Fibroblast of lung (primary cell): ENCODE results near the gene C6orf141. TPM values are rescaled to one million over a fixed set of nuclear protein-coding genes. Genes with fewer than 3 reads are reported as not detected.

Experiments used
- DNase-seq, 2 donors: peaks; one replicate each; pipeline versions ENCODE4 v3.0.0 to v3.0.0-alpha.2; 2010; ENCODE audit warnings: low read depth in 2 of 2
- H2AFZ ChIP-seq: 2 replicates; pipeline ENCODE4 v1.5.1; 2012; ENCODE audit warnings: low read length, control low read depth, inconsistent platforms
- H3K27ac ChIP-seq: 2 replicates; pipeline ENCODE4 v1.5.1; 2011; ENCODE audit warnings: low read length, control low read depth; ENCODE audit not compliant: insufficient read depth
- H3K27me3 ChIP-seq: 2 replicates; pipeline ENCODE4 v1.5.1; 2011; ENCODE audit warnings: mild to moderate bottlenecking, low read length; ENCODE audit not compliant: control insufficient read depth, insufficient read depth
- H3K36me3 ChIP-seq: 2 replicates; pipeline ENCODE4 v1.5.1; 2011; ENCODE audit warnings: low read length; ENCODE audit not compliant: control insufficient read depth, insufficient read depth
- H3K4me1 ChIP-seq: 2 replicates; pipeline ENCODE4 v1.5.1; 2011; ENCODE audit warnings: low read length; ENCODE audit not compliant: control insufficient read depth, insufficient read depth; ENCODE audit errors: extremely low read depth
- H3K4me2 ChIP-seq: 2 replicates; pipeline ENCODE4 v1.5.1; 2011; ENCODE audit warnings: low read length, control low read depth; ENCODE audit not compliant: insufficient read depth; ENCODE audit errors: extremely low read depth
- H3K4me3 ChIP-seq, 4 experiments: fragments of 200-600 bp in 1 of 4; sonication (generic) in 1 of 4; replicated peaks in 1 of 4; 2 replicates each; pipeline ENCODE4 v1.5.1; 2011 to 2016; ENCODE audit warnings: low read length in 4 of 4, low read depth in 3 of 4, mild to moderate bottlenecking in 3 of 4, control low read depth in 2 of 4, inconsistent platforms in 1 of 4, mixed read lengths in 1 of 4; ENCODE audit not compliant: insufficient read depth in 1 of 4; ENCODE audit errors: control extremely low read depth in 1 of 4
- H3K79me2 ChIP-seq: 2 replicates; pipeline ENCODE4 v1.5.1; 2012; ENCODE audit warnings: mild to moderate bottlenecking, low read length, inconsistent platforms; ENCODE audit not compliant: control insufficient read depth, insufficient read depth
- H3K9ac ChIP-seq: 2 replicates; pipeline ENCODE4 v1.5.1; 2011; ENCODE audit warnings: mild to moderate bottlenecking, low read length, control low read depth; ENCODE audit not compliant: insufficient read depth
- H3K9me3 ChIP-seq: 2 replicates; pipeline ENCODE4 v1.5.1; 2012; ENCODE audit warnings: low read depth, low read length; ENCODE audit not compliant: control insufficient read depth, insufficient read depth
- H4K20me1 ChIP-seq: 2 replicates; pipeline ENCODE4 v1.5.1; 2011; ENCODE audit warnings: low read length; ENCODE audit not compliant: control insufficient read depth, insufficient read depth; ENCODE audit errors: extremely low read depth
- CTCF ChIP-seq, 2 donors: IDR thresholded peaks in 1 of 2; conservative IDR thresholded peaks in 1 of 2; 1 replicate in 1 of 2; 2 replicates in 1 of 2; pipeline ENCODE4 v1.5.1; 2011 to 2012; ENCODE audit warnings: low read length in 2 of 2, control low read depth in 1 of 2, inconsistent platforms in 1 of 2, low read depth in 1 of 2, mild to moderate bottlenecking in 1 of 2
- EZH2 ChIP-seq: IDR thresholded peaks from 2 replicates; pipeline ENCODE4 v1.5.1; 2012; ENCODE audit warnings: low read length, control low read depth, mild to moderate bottlenecking; ENCODE audit errors: missing control alignments
- polyA plus RNA-seq, 2 donors: library from polyadenylated mRNA; depleted of rRNA in 1 of 2; stranded (reverse) in 1 of 2; unstranded in 1 of 2; fragments of >200 nt; gene quantifications; 2 replicates each; pipeline ENCODE4 v1.2.1, GENCODE V29; 2011 to 2012; ENCODE audit warnings: missing spikeins in 1 of 2
- total RNA-seq: library from RNA; depleted of rRNA; stranded (reverse); fragments of >200 nt; gene quantifications from 2 replicates; pipeline ENCODE4 v1.2.1, GENCODE V29; 2014

Gene C6orf141
- total and polyA plus RNA-seq, 2 donors (not counting 1 experiment from before 2014, with no cell fraction given) = 0.06 to 0.33 TPM

GRCh38 chr6:49565855-49566254, 15.4 kb downstream of the C6orf141 start:
- Histone ChIP-seq H3K4me2 (no peak overlapping the region), H3K4me1 (no peaks in the 10 kb centered on the region), H3K79me2 (no peaks in the 10 kb centered on the region), H3K9ac (no peak overlapping the region), H3K4me3 (no peak overlapping the region), H2AFZ (no peak overlapping the region), H3K9me3 (no peaks in the 10 kb centered on the region), H3K27me3 (no peaks in the 10 kb centered on the region), H3K36me3 (no peaks in the 10 kb centered on the region), H4K20me1 (no peaks in the 10 kb centered on the region), H3K27ac (no peak overlapping the region)
- TF ChIP-seq EZH2 = no peak
- DNase-seq = peak in 1 of 2 donors; percentile 37

DNA sequence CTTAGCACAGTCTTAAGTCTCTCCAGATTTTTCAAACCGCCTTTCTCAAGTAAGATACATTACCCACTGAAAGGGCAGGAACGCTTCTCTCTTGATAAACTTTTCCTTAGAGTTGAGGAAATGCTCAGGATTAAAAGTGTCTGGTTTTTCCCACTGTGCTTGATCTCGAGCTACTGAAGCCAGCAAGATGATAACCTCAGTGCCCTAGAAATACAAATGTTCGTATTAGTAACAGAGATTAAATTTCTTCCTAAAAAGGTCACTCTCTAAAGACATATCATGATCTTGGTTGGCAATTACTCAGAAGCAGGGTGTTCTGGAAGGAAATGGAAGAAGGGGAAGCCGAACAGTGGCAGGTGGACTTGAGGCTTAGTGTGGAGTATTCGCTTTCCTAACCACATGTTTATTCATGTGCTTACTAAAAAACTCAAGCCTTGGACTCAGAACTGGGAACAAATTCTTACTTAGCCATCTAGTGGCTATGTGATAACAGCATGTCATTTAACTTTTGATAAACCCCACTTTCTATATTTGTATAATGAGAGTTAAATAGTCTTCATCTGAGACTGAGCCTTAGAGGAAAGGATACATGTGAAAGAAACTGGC, 20.1 kb downstream of the C6orf141 start:
- no peak overlapping the region for H2AFZ ChIP-seq
- H3K27me3 ChIP-seq = no peaks in the 10 kb centered on the region
- peak; percentile 35 to 45 for DNase-seq
- no peaks in the 10 kb centered on the region for H3K4me1 ChIP-seq
- H3K9ac ChIP-seq = no peak overlapping the region
- no peaks in the 10 kb centered on the region for H3K9me3 ChIP-seq
- no peak overlapping the region for H3K27ac ChIP-seq
- no peak overlapping the region for H3K4me2 ChIP-seq
- no peaks in the 10 kb centered on the region for H3K79me2 ChIP-seq
- H4K20me1 ChIP-seq = no peaks in the 10 kb centered on the region
- H3K4me3 ChIP-seq = no peak overlapping the region
- TF ChIP-seq CTCF (conservative IDR thresholded peaks at IDR 0.05 in 1 of 2, IDR thresholded peaks at IDR 0.05 in 1 of 2; ENCODE audit: low read depth in 1 of 2, low read length in 2 of 2) = peak in 1 of 2 donors; percentile 34
- no peak for TF ChIP-seq EZH2
- H3K36me3 ChIP-seq = no peaks in the 10 kb centered on the region

DNA sequence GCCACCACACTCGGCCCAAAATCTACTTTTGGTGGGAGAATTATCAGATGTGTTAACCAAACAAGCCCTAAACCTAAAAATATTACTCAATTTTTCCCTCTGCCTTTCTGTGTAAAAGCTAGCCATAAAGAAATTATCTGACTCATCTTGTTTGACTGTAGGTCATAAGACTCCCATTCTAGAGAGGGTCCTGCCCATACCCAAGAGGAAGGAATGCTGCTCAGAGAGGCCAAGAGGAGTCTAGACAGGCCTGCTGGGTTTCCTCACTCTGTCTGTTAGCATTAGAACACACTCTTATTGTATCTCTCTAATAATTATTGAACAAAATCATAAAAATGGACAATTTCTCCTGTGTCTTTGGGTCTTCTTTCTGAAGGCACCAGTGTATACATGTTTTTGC, 26.1 kb downstream of the C6orf141 start:
- no peak overlapping the region for H3K4me2 ChIP-seq
- H3K4me1 ChIP-seq = no peaks in the 10 kb centered on the region
- DNase-seq = peak in 1 of 2 donors; percentile 22
- no peaks in the 10 kb centered on the region for H4K20me1 ChIP-seq
- H3K79me2 ChIP-seq = no peaks in the 10 kb centered on the region
- H3K27me3 ChIP-seq = no peaks in the 10 kb centered on the region
- H2AFZ ChIP-seq = no peak overlapping the region
- no peaks in the 10 kb centered on the region for H3K9me3 ChIP-seq
- H3K4me3 ChIP-seq = no peak overlapping the region
- no peak overlapping the region for H3K9ac ChIP-seq
- no peaks in the 10 kb centered on the region for H3K36me3 ChIP-seq
- TF ChIP-seq CTCF (conservative IDR thresholded peaks at IDR 0.05 in 1 of 2, IDR thresholded peaks at IDR 0.05 in 1 of 2; ENCODE audit: low read depth in 1 of 2, low read length in 2 of 2) = no peak
- no peak for TF ChIP-seq EZH2
- no peak overlapping the region for H3K27ac ChIP-seq
